HepG2 (cell line): Measurements from ENCODE around the gene SPRN. TPM values are rescaled to one million over a fixed set of nuclear protein-coding genes. Genes with fewer than 3 reads are reported as not detected.

Experiments used
- ATAC-seq: fragments of 200-7000 bp; cut with Tn5 transposase; 3 replicates; pipeline ENCODE4 v1.9.1; 2020; ENCODE audit warnings: mild to moderate bottlenecking, moderate library complexity
- BruUV-seq: library from RNA; stranded (reverse); fragments of 400-500 nt; replicated peaks from 2 replicates; lab custom pipeline; 2021; lab: Mats Ljungman, UMichigan
- CTCF ChIA-PET: fragments of 300-600 bp; formaldehyde crosslinking; extraction: SDS; loops from one replicate; lab custom pipeline; 2021; ENCODE audit warnings: low total read pairs, inconsistent platforms, low intra/inter-chr PET ratio; lab: Yijun Ruan, JAX
- POLR2A ChIA-PET: fragments of 350-600 bp; sonication (Branson Sonifier 250); formaldehyde crosslinking; loops from one replicate; lab custom pipeline; 2020; ENCODE audit warnings: antibody characterized with exemption, inconsistent platforms; lab: Yijun Ruan, JAX
- DNase-seq: peaks from one replicate; pipeline ENCODE4 v3.0.0-alpha.2; 2015; ENCODE audit warnings: low spot score
- FAIRE-seq: peaks from 3 replicates; lab custom pipeline; 2011; peaks lifted over from hg19 to GRCh38; lab: Jason Lieb, UNC
- H2AFZ ChIP-seq: one replicate; pipeline ENCODE4 v1.6.1; 2011; ENCODE audit warnings: low read length, inconsistent platforms
- H3K27ac ChIP-seq: fragments of 300-600 bp; 3 replicates; pipeline ENCODE4 v1.8.0; 2011; ENCODE audit warnings: mixed run types, mild to moderate bottlenecking, mixed read lengths, low read length, inconsistent platforms; ENCODE audit not compliant: insufficient read depth; ENCODE audit errors: extremely low read length
- H3K27me3 ChIP-seq, 2 experiments: fragments of 200-600 bp in 1 of 2; 2 replicates in 1 of 2; 3 replicates in 1 of 2; pipeline versions ENCODE4 v1.6.0 to v1.8.0; 2011; ENCODE audit warnings: low read length in 2 of 2, mild to moderate bottlenecking in 2 of 2, moderate library complexity in 2 of 2, inconsistent platforms in 1 of 2; ENCODE audit not compliant: insufficient read depth in 2 of 2, control insufficient read depth in 1 of 2
- H3K36me3 ChIP-seq, 2 experiments: fragments of 200-600 bp in 1 of 2; replicated peaks in 1 of 2; 2 replicates in 1 of 2; 3 replicates in 1 of 2; pipeline versions ENCODE4 v1.5.1 to v1.8.0; 2011; ENCODE audit warnings: low read length in 2 of 2, inconsistent platforms in 1 of 2; ENCODE audit not compliant: insufficient read depth in 2 of 2, control insufficient read depth in 1 of 2
- H3K4me1 ChIP-seq: 2 replicates; pipeline ENCODE4 v1.5.1; 2012; ENCODE audit warnings: low read length, inconsistent platforms; ENCODE audit not compliant: insufficient read depth
- H3K4me2 ChIP-seq: 2 replicates; pipeline ENCODE4 v1.6.0; 2011; ENCODE audit warnings: low read depth, low read length, inconsistent platforms
- H3K4me3 ChIP-seq, 3 experiments: fragments of 200-600 bp in 1 of 3; sonication (generic), shearing (Covaris generic) in 1 of 3; replicated peaks in 1 of 3; 2 replicates each; pipeline ENCODE4 v1.5.1; 2011 to 2016; ENCODE audit warnings: low read length in 3 of 3, inconsistent platforms in 2 of 3, low read depth in 2 of 3, mild to moderate bottlenecking in 2 of 3, control low read depth in 1 of 3, mixed read lengths in 1 of 3; ENCODE audit not compliant: insufficient read depth in 1 of 3
- H3K79me2 ChIP-seq: one replicate; pipeline ENCODE4 v1.6.1; 2011; ENCODE audit warnings: low read length, inconsistent platforms; ENCODE audit not compliant: insufficient read depth
- H3K9ac ChIP-seq: 2 replicates; pipeline ENCODE4 v1.6.0; 2011; ENCODE audit warnings: mild to moderate bottlenecking, low read depth, low read length, inconsistent platforms; ENCODE audit not compliant: insufficient read depth
- H3K9me3 ChIP-seq: 2 replicates; pipeline ENCODE4 v1.5.1; 2012; ENCODE audit warnings: mild to moderate bottlenecking, low read length
- H4K20me1 ChIP-seq: 2 replicates; pipeline ENCODE4 v1.6.0; 2011; ENCODE audit warnings: inconsistent platforms, mild to moderate bottlenecking, low read length, moderate library complexity; ENCODE audit not compliant: insufficient read depth
- ATF7 ChIP-seq, 2 experiments: fragments of 450-650 bp in 1 of 2; sonication (generic) in 1 of 2; formaldehyde crosslinking in 1 of 2; IDR thresholded peaks; 2 replicates each; pipeline versions ENCODE4 v1.4.0 to v1.6.1; 2016 to 2020; ENCODE audit warnings: antibody characterized with exemption in 1 of 2, mild to moderate bottlenecking in 1 of 2, missing genetic modification reagents in 1 of 2
- ATM ChIP-seq: fragments of 450-650 bp; IDR thresholded peaks from 2 replicates; pipeline ENCODE4 v1.7.1; 2017; ENCODE audit warnings: mild to moderate bottlenecking, borderline replicate concordance
- CBX5 ChIP-seq: sonication (generic); formaldehyde crosslinking; IDR thresholded peaks from 2 replicates; pipeline ENCODE4 v1.4.0; 2020; ENCODE audit warnings: missing genetic modification reagents, borderline replicate concordance
- HES4 ChIP-seq: sonication (generic); formaldehyde crosslinking; IDR thresholded peaks from 2 replicates; pipeline ENCODE4 v1.9.0; 2021; ENCODE audit warnings: mild to moderate bottlenecking, missing genetic modification reagents, borderline replicate concordance
- SKI ChIP-seq: fragments of 450-650 bp; IDR thresholded peaks from one replicate; pipeline ENCODE4 v1.6.1; 2018; ENCODE audit warnings: mild to moderate bottlenecking; ENCODE audit not compliant: partially characterized antibody
- ZNF160 ChIP-seq: sonication (generic); formaldehyde crosslinking; IDR thresholded peaks from 2 replicates; pipeline ENCODE4 v1.8.0; 2022; ENCODE audit warnings: mild to moderate bottlenecking, inconsistent platforms, missing genetic modification reagents
- WGBS: methylation state at CpG from one replicate; pipeline ENCODE4 v1.1.6; 2017; ENCODE audit warnings: low lambda C conversion rate; 5-methylcytosine and 5-hydroxymethylcytosine counted together
- in situ Hi-C: cut with HindIII; loops from 2 replicates; pipeline ENCODE4 v1.10.0; 2017; ENCODE audit warnings: low pct_unique_long_range_greater_than_20kb; ENCODE audit not compliant: extremely low pct_ligation_motif_present
- intact Hi-C: fragments of 100-400 bp; cut with micrococcal nuclease; formaldehyde crosslinking; loops from one replicate; pipeline ENCODE4 v1.10.0; 2022; ENCODE audit not compliant: unreplicated experiment
- polyA plus RNA-seq, 8 experiments: library from polyadenylated mRNA; depleted of rRNA in 3 of 8; stranded (reverse) in 7 of 8; unstranded in 1 of 8; fragments of >200 nt; fragmentation: Illumina TruSeq in 4 of 8; extraction: Trizol in 4 of 8; gene quantifications; 2 replicates each; pipeline versions ENCODE4 v1.2.1 to v1.2.3, GENCODE V29; 2011 to 2016; ENCODE audit warnings: low read depth in 4 of 8, missing spikeins in 1 of 8, mixed read lengths in 1 of 8; ENCODE audit not compliant: insufficient read depth in 1 of 8
- total RNA-seq, 5 experiments: library from RNA; depleted of rRNA; stranded (reverse); fragments of >200 nt; fragmentation: Illumina TruSeq; extraction: Trizol; gene quantifications; 2 replicates each; pipeline ENCODE4 v1.2.3, GENCODE V29; 2016; ENCODE audit warnings: low read depth in 1 of 5
- TF ChIP-seq, protein P1 (sequence below): sonication (generic); formaldehyde crosslinking; IDR thresholded peaks from 2 replicates; pipeline ENCODE4 v1.4.0; 2020; ENCODE audit warnings: missing genetic modification reagents, borderline replicate concordance
- TF ChIP-seq, protein P2 (sequence below): sonication (generic); formaldehyde crosslinking; conservative IDR thresholded peaks from 2 replicates; pipeline ENCODE4 v1.4.0; 2020; ENCODE audit warnings: missing genetic modification reagents

SPRN gene
- total and polyA plus RNA-seq, 2 of the 13 experiments (the other 11 are each of a cell fraction or from before 2014, with no cell fraction given), result not detected

DNA sequence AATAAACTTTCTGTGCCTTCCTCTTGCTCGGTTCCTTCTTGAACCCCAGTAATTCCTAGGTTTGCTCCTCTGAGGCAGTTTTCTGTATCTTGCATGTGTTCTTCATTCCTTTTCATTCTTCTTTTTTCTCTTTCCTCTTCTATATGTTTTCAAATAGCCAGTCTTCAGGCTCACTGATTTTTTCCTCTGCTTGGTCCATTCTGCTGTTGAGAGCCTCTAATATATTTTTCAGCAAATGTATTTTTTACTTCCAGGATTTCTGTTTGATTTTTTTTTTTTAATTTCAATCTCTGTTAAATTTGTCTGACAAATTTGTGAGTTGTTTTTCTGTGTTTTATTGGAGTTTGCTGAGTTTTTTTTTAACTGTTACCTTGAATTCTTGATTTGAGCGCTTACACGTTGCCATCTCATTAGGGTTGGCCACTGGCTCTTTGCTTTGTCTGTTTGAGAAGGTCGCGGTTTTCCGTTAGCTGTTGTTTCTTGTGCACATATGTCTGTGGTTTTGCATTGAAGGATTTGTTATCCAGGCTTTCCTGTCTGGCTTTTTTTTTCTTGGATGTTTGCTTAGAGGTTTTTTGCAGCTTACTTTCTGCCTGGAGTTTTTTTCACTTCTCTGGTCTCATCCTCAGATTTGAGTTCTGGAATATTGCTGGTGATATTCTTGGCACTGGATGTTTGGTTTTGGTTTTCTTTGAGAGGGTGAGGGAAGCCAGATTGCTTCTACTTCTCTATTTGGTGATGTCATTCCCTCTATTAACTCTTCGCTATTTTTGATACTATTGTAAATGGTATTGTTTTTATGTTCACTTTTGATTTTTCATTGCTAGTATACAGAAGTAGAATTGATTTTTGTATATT is 12.7 kb downstream of the SPRN start:
- no peak for ATAC-seq
- 97% methylated on average over 7 of the region's 7 CpGs for WGBS
- ChIA-PET POLR2A (no interaction called here), CTCF (no interaction called here)
- no peak for FAIRE-seq
- no peak overlapping the region for H2AFZ ChIP-seq
- peaks cover 4 to 54% of the 10 kb centered on the region in 2 experiments for H3K36me3 ChIP-seq
- no peaks in the 10 kb centered on the region for H3K4me1 ChIP-seq
- BruUV-seq, result no TSS peak
- no peak overlapping the region for H3K4me3 ChIP-seq
- peaks cover 19% of the 10 kb centered on the region for H3K9me3 ChIP-seq
- peaks cover 35% of the 10 kb centered on the region for H3K79me2 ChIP-seq
- in situ Hi-C loops, result no loop called here
- DNase-seq, result no peak
- H3K4me2 ChIP-seq, result no peak overlapping the region
- no peak overlapping the region for H3K27ac ChIP-seq
- TF ChIP-seq, protein P1, sequence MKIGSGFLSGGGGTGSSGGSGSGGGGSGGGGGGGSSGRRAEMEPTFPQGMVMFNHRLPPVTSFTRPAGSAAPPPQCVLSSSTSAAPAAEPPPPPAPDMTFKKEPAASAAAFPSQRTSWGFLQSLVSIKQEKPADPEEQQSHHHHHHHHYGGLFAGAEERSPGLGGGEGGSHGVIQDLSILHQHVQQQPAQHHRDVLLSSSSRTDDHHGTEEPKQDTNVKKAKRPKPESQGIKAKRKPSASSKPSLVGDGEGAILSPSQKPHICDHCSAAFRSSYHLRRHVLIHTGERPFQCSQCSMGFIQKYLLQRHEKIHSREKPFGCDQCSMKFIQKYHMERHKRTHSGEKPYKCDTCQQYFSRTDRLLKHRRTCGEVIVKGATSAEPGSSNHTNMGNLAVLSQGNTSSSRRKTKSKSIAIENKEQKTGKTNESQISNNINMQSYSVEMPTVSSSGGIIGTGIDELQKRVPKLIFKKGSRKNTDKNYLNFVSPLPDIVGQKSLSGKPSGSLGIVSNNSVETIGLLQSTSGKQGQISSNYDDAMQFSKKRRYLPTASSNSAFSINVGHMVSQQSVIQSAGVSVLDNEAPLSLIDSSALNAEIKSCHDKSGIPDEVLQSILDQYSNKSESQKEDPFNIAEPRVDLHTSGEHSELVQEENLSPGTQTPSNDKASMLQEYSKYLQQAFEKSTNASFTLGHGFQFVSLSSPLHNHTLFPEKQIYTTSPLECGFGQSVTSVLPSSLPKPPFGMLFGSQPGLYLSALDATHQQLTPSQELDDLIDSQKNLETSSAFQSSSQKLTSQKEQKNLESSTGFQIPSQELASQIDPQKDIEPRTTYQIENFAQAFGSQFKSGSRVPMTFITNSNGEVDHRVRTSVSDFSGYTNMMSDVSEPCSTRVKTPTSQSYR, result no peak
- TF ChIP-seq ZNF160 (CRISPR knock-in tag) (peak; percentile 99), SKI (no peak), HES4 (CRISPR knock-in tag) (no peak), ATM (no peak), CBX5 (CRISPR knock-in tag) (no peak), ATF7 (IDR thresholded peaks at IDR 0.05) (peak; percentile 76), ATF7 (CRISPR knock-in tag; IDR thresholded peaks at IDR 0.05) (no peak)
- TF ChIP-seq, protein P2, sequence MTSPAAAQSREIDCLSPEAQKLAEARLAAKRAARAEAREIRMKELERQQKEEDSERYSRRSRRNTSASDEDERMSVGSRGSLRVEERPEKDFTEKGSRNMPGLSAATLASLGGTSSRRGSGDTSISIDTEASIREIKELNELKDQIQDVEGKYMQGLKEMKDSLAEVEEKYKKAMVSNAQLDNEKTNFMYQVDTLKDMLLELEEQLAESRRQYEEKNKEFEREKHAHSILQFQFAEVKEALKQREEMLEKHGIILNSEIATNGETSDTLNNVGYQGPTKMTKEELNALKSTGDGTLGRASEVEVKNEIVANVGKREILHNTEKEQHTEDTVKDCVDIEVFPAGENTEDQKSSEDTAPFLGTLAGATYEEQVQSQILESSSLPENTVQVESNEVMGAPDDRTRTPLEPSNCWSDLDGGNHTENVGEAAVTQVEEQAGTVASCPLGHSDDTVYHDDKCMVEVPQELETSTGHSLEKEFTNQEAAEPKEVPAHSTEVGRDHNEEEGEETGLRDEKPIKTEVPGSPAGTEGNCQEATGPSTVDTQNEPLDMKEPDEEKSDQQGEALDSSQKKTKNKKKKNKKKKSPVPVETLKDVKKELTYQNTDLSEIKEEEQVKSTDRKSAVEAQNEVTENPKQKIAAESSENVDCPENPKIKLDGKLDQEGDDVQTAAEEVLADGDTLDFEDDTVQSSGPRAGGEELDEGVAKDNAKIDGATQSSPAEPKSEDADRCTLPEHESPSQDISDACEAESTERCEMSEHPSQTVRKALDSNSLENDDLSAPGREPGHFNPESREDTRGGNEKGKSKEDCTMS (CRISPR knock-in tag), result no peak
- no peaks in the 10 kb centered on the region for H4K20me1 ChIP-seq
- intact Hi-C loops, result no loop called here
- no peaks in the 10 kb centered on the region for H3K27me3 ChIP-seq
- no peak overlapping the region for H3K9ac ChIP-seq
